Sigmoid colon (tissue), 7 donors: ENCODE measurements around the gene ATP2B2. TPM values are rescaled to one million over a fixed set of nuclear protein-coding genes. Genes with fewer than 3 reads are reported as not detected.
"Not testable (repeated sequence)": the region's sequence is repeated elsewhere in the genome, so short reads cannot be mapped to it uniquely, and the experiment has no call there.

Experiments
- DNase-seq: peaks from one replicate; pipeline ENCODE4 v3.0.0-alpha.2; 2019
- H3K27ac ChIP-seq, 4 donors: fragments of 200-600 bp; sonication (generic); one replicate each; pipeline ENCODE4 v1.5.1; 2016 to 2019; ENCODE audit warnings: mild to moderate bottlenecking in 1 of 4
- H3K27me3 ChIP-seq, 3 donors: fragments of 200-600 bp; sonication (generic); one replicate each; pipeline ENCODE4 v1.5.1; 2019; ENCODE audit warnings: mild to moderate bottlenecking in 1 of 3
- H3K36me3 ChIP-seq, 4 donors: fragments of 200-600 bp; sonication (generic); one replicate each; pipeline ENCODE4 v1.5.1; 2016 to 2019
- H3K4me1 ChIP-seq, 4 donors: fragments of 200-600 bp; sonication (generic); one replicate each; pipeline ENCODE4 v1.5.1; 2017 to 2019
- H3K4me3 ChIP-seq, 4 donors: fragments of 200-600 bp; sonication (generic); one replicate each; pipeline ENCODE4 v1.5.1; 2017 to 2019; ENCODE audit warnings: mild to moderate bottlenecking in 2 of 4, moderate library complexity in 1 of 4
- H3K9me3 ChIP-seq, 4 donors: fragments of 200-600 bp in 3 of 4; sonication (generic) in 3 of 4; one replicate each; pipeline versions ENCODE4 v1.5.1 to v1.6.1; 2013 to 2019
- CTCF ChIP-seq, 4 experiments: fragments of 450-650 bp in 3 of 4; fragments of 200-600 bp in 1 of 4; IDR thresholded peaks; one replicate each; pipeline ENCODE4 v1.5.1; 2016 to 2019; ENCODE audit warnings: antibody characterized with exemption in 4 of 4, mild to moderate bottlenecking in 3 of 4, moderate library complexity in 2 of 4
- EP300 ChIP-seq, 4 donors: sonication (generic); formaldehyde crosslinking; IDR thresholded peaks; one replicate each; pipeline ENCODE4 v1.6.1; 2017; ENCODE audit warnings: antibody characterized with exemption in 4 of 4
- POLR2A ChIP-seq, 2 donors: fragments of 450-650 bp; IDR thresholded peaks; one replicate each; pipeline ENCODE4 v1.6.1; 2016; ENCODE audit warnings: antibody characterized with exemption in 2 of 2, mild to moderate bottlenecking in 2 of 2, moderate library complexity in 2 of 2
- POLR2AphosphoS5 ChIP-seq, 4 donors: sonication (generic); formaldehyde crosslinking; IDR thresholded peaks; one replicate each; pipeline ENCODE4 v1.6.1; 2017; ENCODE audit warnings: antibody characterized with exemption in 4 of 4
- WGBS, 2 donors: extraction: QIAGEN DNeasy Blood & Tissue Kit; methylation state at CpG; one replicate each; pipeline ENCODE4 v1.1.7; 2013; 5-methylcytosine and 5-hydroxymethylcytosine counted together
- intact Hi-C: fragments of 100-400 bp; cut with DNase I; formaldehyde crosslinking; loops from one replicate; pipeline ENCODE4 v1.15.1; 2023
- polyA plus RNA-seq, 3 donors: library from polyadenylated mRNA; stranded (reverse); fragments of 200-250 nt; gene quantifications; one replicate each; pipeline ENCODE4 v1.2.3, GENCODE V29; 2013
- total RNA-seq, 4 donors: library from RNA; depleted of rRNA; stranded (reverse); fragments of >200 nt; gene quantifications; one replicate each; pipeline ENCODE4 v1.1.0, GENCODE V29; 2016
- donor health status: healthy with polysubstance abuse.
- donor health status: Bipolar disorder and iron deficiency.
- donor health status: healthy.

The ATP2B2 gene
- total and polyA plus RNA-seq, 7 donors, result under 0.01 to 0.83 (median 0.23) TPM; not detected in 3

- H3K36me3 ChIP-seq, result no peaks in the 10 kb centered on the region
- intact Hi-C loops, result no loop called here
- no peaks in the 10 kb centered on the region for H3K4me1 ChIP-seq
- no peak for DNase-seq
- peaks cover 0 to 5% (median 0%) of the 10 kb centered on the region in 3 donors for H3K27me3 ChIP-seq
- TF ChIP-seq CTCF (IDR thresholded peaks at IDR 0.05), result no peak
- TF ChIP-seq POLR2AphosphoS5 (IDR thresholded peaks at IDR 0.05), result no peak
- no peak for TF ChIP-seq EP300 (IDR thresholded peaks at IDR 0.05)
- TF ChIP-seq POLR2A (IDR thresholded peaks at IDR 0.05), result no peak
- peaks cover 0 to 3% (median 0%) of the 10 kb centered on the region in 4 donors for H3K9me3 ChIP-seq
- no peak overlapping the region for H3K4me3 ChIP-seq
- H3K27ac ChIP-seq, result no peak overlapping the region
- 58 to 70% methylated on average over 5 of the region's 5 CpGs for WGBS, 2 donors
Measured at GRCh38 chr3:10546181-10546624, 40.8 kb upstream of the ATP2B2 start.

GRCh38 chr3:10542518-10542917 is 37.1 kb upstream of the ATP2B2 start:
- H3K9me3 ChIP-seq, result peaks cover 0 to 3% (median 0%) of the 10 kb centered on the region in 4 donors
- H3K27me3 ChIP-seq, result no peaks in the 10 kb centered on the region
- TF ChIP-seq EP300 (IDR thresholded peaks at IDR 0.05), result no peak
- no peak for TF ChIP-seq CTCF (IDR thresholded peaks at IDR 0.05)
- no peak for TF ChIP-seq POLR2A (IDR thresholded peaks at IDR 0.05)
- no peak for TF ChIP-seq POLR2AphosphoS5 (IDR thresholded peaks at IDR 0.05)
- no peaks in the 10 kb centered on the region for H3K4me1 ChIP-seq
- H3K4me3 ChIP-seq, result no peak overlapping the region
- WGBS, 2 donors, result 66 to 81% methylated on average over 2 of the region's 2 CpGs
- H3K36me3 ChIP-seq, result no peaks in the 10 kb centered on the region
- no peak overlapping the region for H3K27ac ChIP-seq
- DNase-seq, result no peak
- intact Hi-C loops, result no loop called here

GRCh38 chr3:10540347-10540746 is 35.0 kb upstream of the ATP2B2 start:
- H3K4me1 ChIP-seq, H3K27ac ChIP-seq, H3K36me3 ChIP-seq, H3K4me3 ChIP-seq, DNase-seq, intact Hi-C loops, H3K27me3 ChIP-seq, H3K9me3 ChIP-seq: not testable (repeated sequence)
- 84 to 86% methylated on average over 6 of the region's 6 CpGs for WGBS, 2 donors

GRCh38 chr3:10534066-10534465 is 28.7 kb upstream of the ATP2B2 start:
- TF ChIP-seq POLR2AphosphoS5 (IDR thresholded peaks at IDR 0.05) (no peak), CTCF (IDR thresholded peaks at IDR 0.05) (no peak)
- DNase-seq, result no peak
- Histone ChIP-seq H3K36me3 (no peaks in the 10 kb centered on the region), H3K4me3 (no peak overlapping the region), H3K4me1 (no peaks in the 10 kb centered on the region), H3K9me3 (no peaks in the 10 kb centered on the region), H3K27ac (no peak overlapping the region), H3K27me3 (no peaks in the 10 kb centered on the region)
- 66 to 82% methylated on average over 4 of the region's 4 CpGs for whole genome bisulfite sequencing, 2 donors
- intact Hi-C loops, result no loop called here

GRCh38 chr3:10533737-10534023 is 28.3 kb upstream of the ATP2B2 start:
- intact Hi-C loops, result no loop called here
- Histone ChIP-seq H3K4me1 (no peaks in the 10 kb centered on the region), H3K27me3 (no peaks in the 10 kb centered on the region), H3K36me3 (no peaks in the 10 kb centered on the region), H3K9me3 (no peaks in the 10 kb centered on the region), H3K27ac (no peak overlapping the region), H3K4me3 (no peak overlapping the region)
- no peak for TF ChIP-seq CTCF (IDR thresholded peaks at IDR 0.05)
- TF ChIP-seq POLR2AphosphoS5 (IDR thresholded peaks at IDR 0.05), result no peak
- TF ChIP-seq POLR2A (IDR thresholded peaks at IDR 0.05), result no peak
- no peak for TF ChIP-seq EP300 (IDR thresholded peaks at IDR 0.05)
- no peak for DNase-seq
